ENCODE results near the gene MAN2C1. TPM values are rescaled to one million over a fixed set of nuclear protein-coding genes. Genes with fewer than 3 reads are reported as not detected.

Gene MAN2C1
- total RNA-seq, 2 experiments from 2014 or later, result 123 to 135 TPM

GRCh38 chr15:75367006-75367405 lies 1.4 kb downstream of the MAN2C1 start:
- Mint-ChIP-seq H3K27me3 (no peaks in the 10 kb centered on the region), H3K36me3 (peaks cover 18% of the 10 kb centered on the region), H3K9me3 (no peaks in the 10 kb centered on the region), H3K4me3 (peak overlapping the region; percentile 92), H3K27ac (peak overlapping the region; percentile 80), H3K4me1 (peaks cover 18% of the 10 kb centered on the region)
- DNase-seq, result no peak

- no peak overlapping the region for H3K4me3 Mint-ChIP-seq
- no peak for DNase-seq
- no peaks in the 10 kb centered on the region for H3K9me3 Mint-ChIP-seq
- peaks cover 18% of the 10 kb centered on the region for H3K4me1 Mint-ChIP-seq
- H3K36me3 Mint-ChIP-seq, result peaks cover 18% of the 10 kb centered on the region
- H3K27me3 Mint-ChIP-seq, result no peaks in the 10 kb centered on the region
- H3K27ac Mint-ChIP-seq, result no peak overlapping the region
These were observed 2.2 kb downstream of the MAN2C1 start for GRCh38 chr15:75366163-75366562.

- peaks cover 16% of the 10 kb centered on the region for H3K4me1 Mint-ChIP-seq
- DNase-seq, result no peak
- no peaks in the 10 kb centered on the region for H3K27me3 Mint-ChIP-seq
- peaks cover 21% of the 10 kb centered on the region for H3K36me3 Mint-ChIP-seq
- no peaks in the 10 kb centered on the region for H3K9me3 Mint-ChIP-seq
- H3K27ac Mint-ChIP-seq, result no peak overlapping the region
- no peak overlapping the region for H3K4me3 Mint-ChIP-seq
These were observed 3.5 kb downstream of the MAN2C1 start for GRCh38 chr15:75364881-75365280.

- no peak for DNase-seq
- H3K4me3 Mint-ChIP-seq, result no peak overlapping the region
- H3K27me3 Mint-ChIP-seq, result no peaks in the 10 kb centered on the region
- no peaks in the 10 kb centered on the region for H3K9me3 Mint-ChIP-seq
- no peak overlapping the region for H3K27ac Mint-ChIP-seq
- peaks cover 5% of the 10 kb centered on the region for H3K4me1 Mint-ChIP-seq
- peaks cover 16% of the 10 kb centered on the region for H3K36me3 Mint-ChIP-seq
These were observed 4.6 kb downstream of the MAN2C1 start for GRCh38 chr15:75363786-75364185.

GRCh38 chr15:75362642-75363249 lies 5.7 kb downstream of the MAN2C1 start:
- Mint-ChIP-seq H3K4me1 (peaks cover 4% of the 10 kb centered on the region), H3K9me3 (no peaks in the 10 kb centered on the region), H3K4me3 (no peak overlapping the region), H3K27me3 (no peaks in the 10 kb centered on the region), H3K27ac (no peak overlapping the region), H3K36me3 (peaks cover 13% of the 10 kb centered on the region)
- DNase-seq, result no peak

GRCh38 chr15:75361989-75362641 lies 6.3 kb downstream of the MAN2C1 start:
- H3K27me3 Mint-ChIP-seq, result no peaks in the 10 kb centered on the region
- no peaks in the 10 kb centered on the region for H3K4me1 Mint-ChIP-seq
- no peaks in the 10 kb centered on the region for H3K9me3 Mint-ChIP-seq
- H3K36me3 Mint-ChIP-seq, result peaks cover 13% of the 10 kb centered on the region
- H3K27ac Mint-ChIP-seq, result no peak overlapping the region
- H3K4me3 Mint-ChIP-seq, result no peak overlapping the region
- no peak for DNase-seq

- Mint-ChIP-seq H3K27ac (no peak overlapping the region), H3K9me3 (no peaks in the 10 kb centered on the region), H3K27me3 (no peaks in the 10 kb centered on the region), H3K4me1 (no peaks in the 10 kb centered on the region), H3K36me3 (peaks cover 8% of the 10 kb centered on the region), H3K4me3 (no peak overlapping the region)
- DNase-seq, result no peak
These were observed 6.9 kb downstream of the MAN2C1 start for GRCh38 chr15:75361361-75361988.

- peaks cover 8% of the 10 kb centered on the region for H3K36me3 Mint-ChIP-seq
- no peak overlapping the region for H3K27ac Mint-ChIP-seq
- no peaks in the 10 kb centered on the region for H3K4me1 Mint-ChIP-seq
- no peaks in the 10 kb centered on the region for H3K27me3 Mint-ChIP-seq
- H3K4me3 Mint-ChIP-seq, result no peak overlapping the region
- no peak for DNase-seq
- no peaks in the 10 kb centered on the region for H3K9me3 Mint-ChIP-seq
These were observed 7.6 kb downstream of the MAN2C1 start for GRCh38 chr15:75360856-75361255.

GRCh38 chr15:75360391-75360790 lies 8.0 kb downstream of the MAN2C1 start:
- no peaks in the 10 kb centered on the region for H3K9me3 Mint-ChIP-seq
- no peaks in the 10 kb centered on the region for H3K4me1 Mint-ChIP-seq
- no peak for DNase-seq
- H3K27me3 Mint-ChIP-seq, result no peaks in the 10 kb centered on the region
- H3K4me3 Mint-ChIP-seq, result no peak overlapping the region
- H3K27ac Mint-ChIP-seq, result peak overlapping the region; percentile 38
- H3K36me3 Mint-ChIP-seq, result peaks cover 7% of the 10 kb centered on the region

GRCh38 chr15:75359537-75360250 lies 8.7 kb downstream of the MAN2C1 start:
- DNase-seq, result no peak
- H3K9me3 Mint-ChIP-seq, result no peaks in the 10 kb centered on the region
- no peak overlapping the region for H3K4me3 Mint-ChIP-seq
- H3K27me3 Mint-ChIP-seq, result no peaks in the 10 kb centered on the region
- H3K27ac Mint-ChIP-seq, result no peak overlapping the region
- peaks cover 7% of the 10 kb centered on the region for H3K36me3 Mint-ChIP-seq
- no peaks in the 10 kb centered on the region for H3K4me1 Mint-ChIP-seq

GRCh38 chr15:75358771-75359536 lies 9.5 kb downstream of the MAN2C1 start:
- H3K27ac Mint-ChIP-seq, result no peak overlapping the region
- no peak overlapping the region for H3K4me3 Mint-ChIP-seq
- no peaks in the 10 kb centered on the region for H3K27me3 Mint-ChIP-seq
- H3K9me3 Mint-ChIP-seq, result no peaks in the 10 kb centered on the region
- H3K36me3 Mint-ChIP-seq, result peaks cover 7% of the 10 kb centered on the region
- no peak for DNase-seq
- no peaks in the 10 kb centered on the region for H3K4me1 Mint-ChIP-seq

- H3K9me3 Mint-ChIP-seq, result no peaks in the 10 kb centered on the region
- no peaks in the 10 kb centered on the region for H3K4me1 Mint-ChIP-seq
- no peak for DNase-seq
- H3K27ac Mint-ChIP-seq, result no peak overlapping the region
- H3K36me3 Mint-ChIP-seq, result peaks cover 5% of the 10 kb centered on the region
- H3K27me3 Mint-ChIP-seq, result no peaks in the 10 kb centered on the region
- no peak overlapping the region for H3K4me3 Mint-ChIP-seq
These were observed 10.3 kb downstream of the MAN2C1 start for GRCh38 chr15:75357976-75358673.

GRCh38 chr15:75356517-75356916 lies 11.9 kb downstream of the MAN2C1 start:
- Mint-ChIP-seq H3K4me3 (no peak overlapping the region), H3K36me3 (peaks cover 8% of the 10 kb centered on the region), H3K9me3 (no peaks in the 10 kb centered on the region), H3K27ac (no peak overlapping the region), H3K4me1 (no peaks in the 10 kb centered on the region), H3K27me3 (no peaks in the 10 kb centered on the region)
- DNase-seq, result no peak

- no peaks in the 10 kb centered on the region for H3K27me3 Mint-ChIP-seq
- peaks cover 10% of the 10 kb centered on the region for H3K36me3 Mint-ChIP-seq
- peaks cover 2% of the 10 kb centered on the region for H3K4me1 Mint-ChIP-seq
- DNase-seq, result no peak
- H3K27ac Mint-ChIP-seq, result no peak overlapping the region
- H3K4me3 Mint-ChIP-seq, result no peak overlapping the region
- H3K9me3 Mint-ChIP-seq, result no peaks in the 10 kb centered on the region
These were observed 12.4 kb downstream of the MAN2C1 start for GRCh38 chr15:75356006-75356405.

Data from activated naive CD8-positive, alpha-beta T cell treated with anti-CD3 and anti-CD28 coated beads for 36 hours (primary cell).